Gastrocnemius medialis (tissue), 4 donors: ENCODE data around the gene VCL. TPM values are rescaled to one million over a fixed set of nuclear protein-coding genes. Genes with fewer than 3 reads are reported as not detected.
"Not testable (repeated sequence)": the region's sequence is repeated elsewhere in the genome, so short reads cannot be mapped to it uniquely, and the experiment has no call there.

Experiments used
- ATAC-seq, 2 donors: fragments of 150-250 bp; one replicate each; pipeline ENCODE4 v1.9.1; 2016
- DNase-seq, 2 donors: peaks; one replicate each; pipeline ENCODE4 v3.0.0-alpha.2; 2019
- H3K27ac ChIP-seq, 4 donors: fragments of 200-600 bp; sonication (generic); 1 replicate in 1 of 4; 2 replicates in 3 of 4; pipeline ENCODE4 v1.5.1; 2016 to 2018; ENCODE audit warnings: mild to moderate bottlenecking in 2 of 4, moderate library complexity in 1 of 4
- H3K27me3 ChIP-seq, 3 donors: fragments of 200-600 bp; sonication (generic) in 2 of 3; 1 replicate in 1 of 3; 2 replicates in 2 of 3; pipeline versions ENCODE4 v1.5.1 to v1.6.0; 2016 to 2019; ENCODE audit warnings: mild to moderate bottlenecking in 1 of 3, moderate library complexity in 1 of 3
- H3K36me3 ChIP-seq, 2 donors: fragments of 200-600 bp; sonication (generic) in 1 of 2; one replicate each; pipeline ENCODE4 v1.5.1; 2017 to 2018
- H3K4me1 ChIP-seq, 2 donors: fragments of 200-600 bp; sonication (generic) in 1 of 2; one replicate each; pipeline ENCODE4 v1.5.1; 2016 to 2017; ENCODE audit warnings: mild to moderate bottlenecking in 2 of 2
- H3K4me3 ChIP-seq, 4 donors: fragments of 200-600 bp; sonication (generic) in 3 of 4; 1 replicate in 1 of 4; 2 replicates in 3 of 4; pipeline ENCODE4 v1.5.1; 2016 to 2019; ENCODE audit warnings: mild to moderate bottlenecking in 2 of 4
- H3K9me3 ChIP-seq, 3 donors: fragments of 200-600 bp; sonication (generic) in 2 of 3; 1 replicate in 1 of 3; 2 replicates in 2 of 3; pipeline ENCODE4 v1.5.1; 2016 to 2019
- CTCF ChIP-seq, 5 experiments: fragments of 450-650 bp in 3 of 5; fragments of 200-600 bp in 2 of 5; sonication (generic) in 2 of 5; IDR thresholded peaks in 4 of 5; conservative IDR thresholded peaks in 1 of 5; 1 replicate in 4 of 5; 2 replicates in 1 of 5; pipeline ENCODE4 v1.5.1; 2016 to 2019; ENCODE audit warnings: antibody characterized with exemption in 5 of 5, mild to moderate bottlenecking in 3 of 5, moderate library complexity in 3 of 5
- POLR2A ChIP-seq, 2 donors: fragments of 450-650 bp; IDR thresholded peaks; one replicate each; pipeline ENCODE4 v1.6.1; 2017; ENCODE audit warnings: antibody characterized with exemption in 2 of 2, mild to moderate bottlenecking in 2 of 2, moderate library complexity in 2 of 2
- in situ Hi-C, 4 donors: fragments of 200-750 bp; cut with MboI; loops; one replicate each; pipeline versions ENCODE4 v1.15.0 to v1.8.0; 2017; ENCODE audit warnings: low sequenced_read_pairs in 4 of 4
- intact Hi-C: fragments of 100-400 bp; cut with DNase I; formaldehyde crosslinking; loops from one replicate; pipeline ENCODE4 v1.15.1; 2023; ENCODE audit warnings: low total_unique reads
- total RNA-seq, 4 donors: library from RNA; depleted of rRNA; stranded (reverse); fragments of >200 nt; gene quantifications; one replicate each; pipeline versions ENCODE4 v1.1.0 to v1.2.3, GENCODE V29; 2016

VCL gene
- total RNA-seq, 4 donors from 2014 or later: 129 to 299 (median 210) TPM

DNA sequence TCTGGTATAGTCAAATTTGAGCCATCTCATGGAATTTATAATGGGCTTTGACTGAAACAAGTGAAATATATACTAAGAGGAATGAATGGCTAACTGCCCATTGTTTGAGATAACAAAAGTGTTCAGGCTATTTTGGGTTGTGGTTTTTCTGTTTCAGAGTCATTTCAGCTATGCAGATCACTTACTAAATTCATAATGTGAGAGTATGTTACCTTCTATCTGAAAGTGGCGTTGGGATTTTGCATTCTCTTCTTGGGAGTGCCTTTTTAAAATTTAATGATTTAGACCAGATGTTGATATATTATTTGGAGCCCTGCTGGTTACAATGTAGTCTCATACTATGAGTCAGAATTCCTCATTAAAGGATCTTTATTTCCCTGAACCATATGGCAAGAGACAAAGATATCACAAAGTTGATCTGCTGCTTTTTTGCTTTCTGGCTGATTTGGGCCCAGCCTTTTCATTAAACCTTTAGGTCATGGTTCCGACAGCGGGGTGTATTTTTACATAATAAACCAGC lies 10.4 kb downstream of the VCL start:
- no peaks in the 10 kb centered on the region for H3K9me3 ChIP-seq
- ATAC-seq: no peak
- peak overlapping the region in 2 of 4 donors; percentile 6 to 17 for H3K27ac ChIP-seq
- H3K4me3 ChIP-seq: no peak overlapping the region
- no peak for DNase-seq
- intact Hi-C loops: no loop called here
- no peaks in the 10 kb centered on the region for H3K27me3 ChIP-seq
- no peak for TF ChIP-seq CTCF (IDR thresholded peaks at IDR 0.05 in 4 of 5, conservative IDR thresholded peaks at IDR 0.05 in 1 of 5)
- TF ChIP-seq POLR2A (IDR thresholded peaks at IDR 0.05): no peak
- in situ Hi-C loops: no loop called here
- H3K36me3 ChIP-seq: no peaks in the 10 kb centered on the region
- peaks cover 64 to 76% of the 10 kb centered on the region in 2 donors for H3K4me1 ChIP-seq

- Histone ChIP-seq H3K4me1 (peaks cover 55 to 60% of the 10 kb centered on the region in 2 donors), H3K36me3 (peaks cover 0 to 12% of the 10 kb centered on the region in 2 donors), H3K9me3 (no peaks in the 10 kb centered on the region), H3K4me3 (no peak overlapping the region), H3K27ac (peak overlapping the region; percentile 15 to 68 (median 43)), H3K27me3 (no peaks in the 10 kb centered on the region)
- DNase-seq (no peak), ATAC-seq (no peak)
- intact Hi-C loops: no loop called here
- no peak for TF ChIP-seq POLR2A (IDR thresholded peaks at IDR 0.05)
- TF ChIP-seq CTCF (IDR thresholded peaks at IDR 0.05 in 4 of 5, conservative IDR thresholded peaks at IDR 0.05 in 1 of 5): no peak
- in situ Hi-C loops: no loop called here
Observed at GRCh38 chr10:74011017-74011416, 13.1 kb downstream of the VCL start.

- ATAC-seq (peak; percentile 60 to 77), DNase-seq (peak in 1 of 2 donors; percentile 39)
- in situ Hi-C loops (no loop called here), intact Hi-C loops (no loop called here)
- Histone ChIP-seq H3K27me3 (no peaks in the 10 kb centered on the region), H3K4me1 (peaks cover 49 to 53% of the 10 kb centered on the region in 2 donors), H3K36me3 (peaks cover 0 to 16% of the 10 kb centered on the region in 2 donors), H3K9me3 (no peaks in the 10 kb centered on the region), H3K27ac (peak overlapping the region; percentile 15 to 68 (median 43)), H3K4me3 (no peak overlapping the region)
- no peak for TF ChIP-seq CTCF (IDR thresholded peaks at IDR 0.05 in 4 of 5, conservative IDR thresholded peaks at IDR 0.05 in 1 of 5)
- no peak for TF ChIP-seq POLR2A (IDR thresholded peaks at IDR 0.05)
Observed at GRCh38 chr10:74011770-74012169, 13.9 kb downstream of the VCL start.

- Histone ChIP-seq H3K27me3 (no peaks in the 10 kb centered on the region), H3K4me1 (peaks cover 46 to 47% of the 10 kb centered on the region in 2 donors), H3K9me3 (no peaks in the 10 kb centered on the region), H3K36me3 (peaks cover 0 to 19% of the 10 kb centered on the region in 2 donors), H3K27ac (peak overlapping the region; percentile 15 to 68 (median 43)), H3K4me3 (no peak overlapping the region)
- intact Hi-C loops (no loop called here), in situ Hi-C loops (no loop called here)
- TF ChIP-seq POLR2A (IDR thresholded peaks at IDR 0.05) (no peak), CTCF (IDR thresholded peaks at IDR 0.05 in 4 of 5, conservative IDR thresholded peaks at IDR 0.05 in 1 of 5) (no peak)
- DNase-seq (no peak), ATAC-seq (peak in 1 of 2 donors; percentile 16)
Observed at GRCh38 chr10:74012480-74012879, 14.6 kb downstream of the VCL start.

DNA sequence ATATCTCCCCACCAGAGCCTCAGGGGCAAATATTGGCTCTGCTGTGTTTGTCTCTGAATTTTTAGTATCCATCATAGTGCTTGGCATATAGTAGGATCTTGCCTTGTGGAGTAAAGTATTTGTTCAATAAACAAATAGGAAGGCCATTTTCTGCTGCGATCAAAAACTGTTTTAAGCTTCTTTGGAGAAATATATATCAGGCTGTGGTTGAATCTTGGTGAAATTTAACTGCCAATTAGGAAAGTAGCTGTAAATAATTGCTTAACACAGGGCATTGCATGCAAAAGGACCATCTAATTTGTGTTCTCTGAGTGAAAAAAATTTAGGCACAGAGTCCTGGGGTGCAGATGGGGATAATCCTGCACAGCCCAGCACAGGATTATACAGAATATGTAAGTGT lies 15.1 kb downstream of the VCL start:
- Histone ChIP-seq H3K9me3 (no peaks in the 10 kb centered on the region), H3K4me3 (no peak overlapping the region), H3K36me3 (peaks cover 0 to 23% of the 10 kb centered on the region in 2 donors), H3K4me1 (peaks cover 43 to 44% of the 10 kb centered on the region in 2 donors), H3K27me3 (no peaks in the 10 kb centered on the region), H3K27ac (peak overlapping the region; percentile 15 to 68 (median 43))
- in situ Hi-C loops: no loop called here
- TF ChIP-seq POLR2A (IDR thresholded peaks at IDR 0.05): no peak
- TF ChIP-seq CTCF (IDR thresholded peaks at IDR 0.05 in 4 of 5, conservative IDR thresholded peaks at IDR 0.05 in 1 of 5): no peak
- no peak for ATAC-seq
- DNase-seq: no peak
- intact Hi-C loops: no loop called here

DNA sequence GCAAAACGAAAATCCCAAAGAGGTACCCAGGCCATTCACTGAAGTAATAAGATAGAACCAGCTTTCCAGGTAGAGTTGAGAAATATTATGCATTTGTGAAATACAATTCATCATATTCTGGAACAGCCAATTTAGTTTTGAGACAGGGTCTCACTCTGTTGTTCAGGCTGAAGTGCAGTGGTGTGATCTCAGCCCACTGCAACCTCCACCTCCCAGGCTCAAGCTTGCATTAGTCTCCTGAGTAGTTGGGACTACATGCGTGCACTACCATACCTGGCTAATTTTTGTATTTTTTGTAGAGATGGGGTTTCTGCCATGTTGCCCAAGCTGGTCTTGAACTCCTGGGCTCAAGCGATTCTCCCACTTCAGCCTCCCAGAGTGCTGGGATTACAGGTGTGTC lies 16.7 kb downstream of the VCL start:
- H3K9me3 ChIP-seq, ATAC-seq, H3K4me3 ChIP-seq, intact Hi-C loops, H3K27me3 ChIP-seq, DNase-seq, in situ Hi-C loops: not testable (repeated sequence)
- peak overlapping the region in 2 of 4 donors; percentile 10 to 35 for H3K27ac ChIP-seq
- H3K4me1 ChIP-seq: peaks cover 41 to 51% of the 10 kb centered on the region in 2 donors
- peaks cover 0 to 25% of the 10 kb centered on the region in 2 donors for H3K36me3 ChIP-seq
